Daoy (cell line): Measurements from ENCODE around the gene RSPO3. TPM values are rescaled to one million over a fixed set of nuclear protein-coding genes. Genes with fewer than 3 reads are reported as not detected.
A peak's percentile ranks its signal among the peaks of the same experiment; 100 is the strongest.

Experiments
- DNase-seq: peaks from one replicate; pipeline ENCODE4 v3.0.0-alpha.2; 2015; ENCODE audit warnings: low read depth
- total RNA-seq: library from RNA; depleted of rRNA; stranded (reverse); fragments of >200 nt; shearing (Covaris generic); gene quantifications from 2 replicates; pipeline ENCODE4 v1.2.3, GENCODE V29; 2014

The RSPO3 gene
- total RNA-seq, 1 experiment from 2014 or later, result not detected

DNA sequence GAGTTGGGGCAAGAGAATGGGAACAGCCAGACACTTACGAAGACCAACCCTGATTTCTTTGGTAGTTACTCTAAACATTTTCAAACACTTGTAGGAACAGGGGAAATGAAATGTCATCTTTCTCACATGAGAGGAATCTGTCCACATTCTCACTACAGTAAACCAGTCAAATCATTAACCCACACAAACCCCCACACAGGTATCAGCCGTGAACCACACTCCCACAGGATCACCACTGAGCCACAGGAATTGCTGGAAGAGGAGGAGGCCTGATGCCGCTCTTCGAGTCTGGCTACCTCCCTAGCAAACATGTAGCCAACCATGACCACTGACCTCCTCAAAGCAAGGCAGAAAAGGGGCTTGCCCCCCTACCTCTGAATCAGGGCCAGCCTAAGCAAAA, 6.9 kb upstream of the RSPO3 start:
- DNase-seq, result no peak

DNA sequence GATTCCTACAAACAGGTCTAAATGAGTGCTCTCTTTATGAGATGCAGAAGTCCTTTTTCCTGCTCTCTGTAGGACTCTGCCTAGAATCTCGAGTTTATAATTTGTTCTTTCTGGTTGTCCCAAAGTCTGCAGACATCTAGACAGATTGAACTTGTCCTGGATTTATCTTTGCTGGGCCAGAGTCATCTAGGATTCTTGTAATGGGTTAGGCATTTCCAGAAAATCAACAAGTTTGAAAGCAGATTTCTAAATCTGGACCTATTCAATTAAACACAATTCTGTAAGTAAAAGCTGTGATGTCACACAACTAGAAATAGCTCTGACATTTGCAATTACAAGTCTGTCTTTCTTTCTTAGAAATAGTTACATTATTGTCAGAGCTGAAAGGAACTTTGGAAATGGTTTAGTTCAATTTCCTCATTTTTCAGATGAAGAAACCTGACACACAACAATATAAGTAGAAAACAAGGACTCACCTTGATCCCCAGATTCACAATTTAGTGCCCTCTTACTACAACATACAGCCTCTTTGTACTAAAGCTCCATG, 4.2 kb upstream of the RSPO3 start:
- no peak for DNase-seq

DNA sequence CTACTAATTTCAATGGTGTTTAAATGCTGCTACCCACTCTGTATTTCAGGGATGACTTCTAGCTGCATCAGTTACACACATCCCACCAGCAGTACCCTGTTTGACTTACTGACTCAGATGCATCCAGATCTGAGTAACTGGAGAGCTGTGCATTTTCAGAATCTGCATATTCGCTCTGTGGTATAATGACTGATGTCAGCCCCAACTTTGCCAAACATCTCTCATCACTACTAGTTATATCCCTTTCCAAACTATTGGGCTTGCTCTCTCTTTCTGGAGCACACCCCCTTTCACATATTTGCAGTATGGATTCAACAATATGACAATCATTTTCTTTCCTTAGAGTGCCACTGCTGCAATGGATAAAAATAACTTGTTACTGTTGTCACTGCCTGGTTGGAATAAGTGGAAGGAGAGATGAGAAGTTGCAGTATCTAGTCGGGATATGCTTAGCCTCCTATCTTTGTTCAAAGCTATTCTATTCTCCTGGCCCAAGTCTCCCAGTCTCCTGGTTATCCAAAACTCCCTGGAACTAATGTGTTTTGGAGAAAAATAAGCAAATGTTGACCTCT, 3.3 kb upstream of the RSPO3 start:
- no peak for DNase-seq

DNA sequence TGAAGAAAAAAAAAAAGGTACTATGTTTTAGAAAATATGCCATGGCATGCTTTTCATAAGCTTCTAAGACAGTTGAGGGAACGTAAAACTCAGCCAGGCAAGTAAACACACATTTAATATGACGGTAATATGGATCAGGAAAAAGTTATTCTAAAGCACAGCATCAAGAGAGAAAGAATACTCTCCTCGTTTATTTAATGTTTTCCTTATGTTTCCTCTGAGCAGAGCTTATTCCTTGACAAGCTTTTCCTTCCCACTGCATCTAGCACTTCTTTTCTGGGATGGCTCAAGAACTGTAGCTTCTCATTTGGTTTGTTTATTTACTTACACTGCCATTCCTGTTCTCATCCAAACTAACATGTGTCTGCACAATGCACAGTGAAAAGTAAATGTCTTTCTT, 2.7 kb upstream of the RSPO3 start:
- no peak for DNase-seq

DNA sequence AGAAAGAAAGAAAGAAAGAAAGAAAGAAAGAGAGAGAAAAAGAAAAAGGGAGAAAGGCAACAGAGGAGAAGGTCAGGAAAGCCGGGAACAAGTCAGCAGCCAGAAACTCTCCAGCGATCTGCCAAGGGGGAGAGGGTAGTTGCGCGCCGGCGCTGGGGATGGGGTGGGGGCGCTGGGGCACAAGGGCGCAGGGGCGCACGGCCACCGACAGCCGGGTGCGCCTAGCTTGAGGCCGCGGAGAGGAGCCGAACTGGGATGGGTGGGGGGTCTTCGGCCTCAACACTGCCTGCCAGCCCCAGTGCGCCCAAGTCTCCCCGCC, 533 bp upstream of the RSPO3 start:
- no peak for DNase-seq

DNA sequence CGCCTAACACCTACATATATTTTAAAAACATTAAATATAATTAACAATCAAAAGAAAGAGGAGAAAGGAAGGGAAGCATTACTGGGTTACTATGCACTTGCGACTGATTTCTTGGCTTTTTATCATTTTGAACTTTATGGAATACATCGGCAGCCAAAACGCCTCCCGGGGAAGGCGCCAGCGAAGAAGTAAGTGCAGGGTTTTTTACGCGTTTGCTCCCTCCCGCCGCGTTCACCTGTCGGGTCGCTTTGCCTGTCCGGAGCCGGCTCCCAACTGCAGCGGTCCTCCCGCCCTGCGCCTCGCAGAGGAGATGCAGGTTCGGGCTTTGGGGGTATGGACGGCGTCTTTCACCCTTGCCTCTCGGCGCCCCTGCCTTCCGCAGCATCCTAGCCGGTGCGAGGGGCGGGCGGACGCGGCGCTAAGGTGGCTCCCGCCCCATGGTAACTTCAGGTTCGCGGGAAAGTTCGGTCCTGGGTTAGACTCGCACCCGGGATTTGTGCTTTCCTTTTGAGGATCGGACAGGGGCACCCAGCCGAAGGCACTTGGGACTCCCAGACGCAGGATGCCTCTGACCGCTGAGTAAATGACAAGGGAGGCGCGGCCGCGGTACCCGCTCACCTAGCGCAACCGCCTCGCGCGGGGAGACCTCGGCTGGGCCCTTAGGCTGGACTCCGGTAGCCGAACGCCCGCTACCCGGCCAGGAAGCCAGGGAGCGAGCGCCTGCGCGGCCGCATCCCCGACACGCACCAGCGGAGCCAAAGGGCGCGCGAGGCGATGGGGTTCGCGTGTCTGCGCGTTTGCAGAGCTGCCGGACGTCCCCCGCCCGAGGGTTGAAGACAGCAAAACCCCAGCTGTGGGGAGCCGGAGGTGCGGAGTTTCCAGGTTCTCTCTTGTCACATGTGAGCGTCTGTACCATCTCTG, 891 bp downstream of the RSPO3 start:
- DNase-seq, result peak; percentile 19

DNA sequence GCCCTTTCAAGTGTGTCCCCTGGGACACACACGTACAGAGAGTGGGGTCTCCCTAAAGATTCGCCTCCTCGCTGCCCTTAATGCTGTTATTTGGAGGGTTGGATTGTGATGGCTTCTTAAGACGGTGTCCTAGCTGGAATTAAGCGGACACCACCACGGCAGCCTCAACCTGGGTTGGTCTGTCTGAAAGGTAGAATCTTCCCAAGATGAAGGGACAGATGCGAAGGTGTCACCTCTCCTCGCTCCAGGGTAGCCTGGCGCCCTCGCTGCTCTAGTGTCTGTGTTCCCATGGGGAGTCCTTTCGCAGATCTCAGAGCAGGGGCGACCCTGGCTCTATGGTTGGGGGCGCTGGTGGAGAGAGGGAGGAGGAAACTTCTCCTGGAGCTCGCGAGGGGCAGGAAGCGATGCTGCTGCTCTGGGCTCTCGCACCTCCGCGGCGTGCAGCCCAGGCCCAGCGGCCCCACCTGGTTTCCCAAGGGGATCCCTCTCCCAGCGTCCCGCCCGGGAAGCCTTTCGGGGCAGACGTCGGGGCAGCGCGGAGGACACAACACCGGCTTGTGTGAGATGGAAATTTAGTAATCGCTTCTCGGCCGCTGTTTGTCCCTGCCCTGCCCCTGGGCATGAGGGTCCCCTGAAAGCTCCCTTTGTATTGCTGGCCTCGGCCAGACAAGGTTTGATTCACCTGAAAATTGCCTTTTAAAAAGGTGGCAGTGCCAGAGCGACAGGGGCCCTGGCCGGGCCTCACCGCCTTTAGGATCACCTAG, 1.7 kb downstream of the RSPO3 start:
- peak; percentile 4 for DNase-seq

DNA sequence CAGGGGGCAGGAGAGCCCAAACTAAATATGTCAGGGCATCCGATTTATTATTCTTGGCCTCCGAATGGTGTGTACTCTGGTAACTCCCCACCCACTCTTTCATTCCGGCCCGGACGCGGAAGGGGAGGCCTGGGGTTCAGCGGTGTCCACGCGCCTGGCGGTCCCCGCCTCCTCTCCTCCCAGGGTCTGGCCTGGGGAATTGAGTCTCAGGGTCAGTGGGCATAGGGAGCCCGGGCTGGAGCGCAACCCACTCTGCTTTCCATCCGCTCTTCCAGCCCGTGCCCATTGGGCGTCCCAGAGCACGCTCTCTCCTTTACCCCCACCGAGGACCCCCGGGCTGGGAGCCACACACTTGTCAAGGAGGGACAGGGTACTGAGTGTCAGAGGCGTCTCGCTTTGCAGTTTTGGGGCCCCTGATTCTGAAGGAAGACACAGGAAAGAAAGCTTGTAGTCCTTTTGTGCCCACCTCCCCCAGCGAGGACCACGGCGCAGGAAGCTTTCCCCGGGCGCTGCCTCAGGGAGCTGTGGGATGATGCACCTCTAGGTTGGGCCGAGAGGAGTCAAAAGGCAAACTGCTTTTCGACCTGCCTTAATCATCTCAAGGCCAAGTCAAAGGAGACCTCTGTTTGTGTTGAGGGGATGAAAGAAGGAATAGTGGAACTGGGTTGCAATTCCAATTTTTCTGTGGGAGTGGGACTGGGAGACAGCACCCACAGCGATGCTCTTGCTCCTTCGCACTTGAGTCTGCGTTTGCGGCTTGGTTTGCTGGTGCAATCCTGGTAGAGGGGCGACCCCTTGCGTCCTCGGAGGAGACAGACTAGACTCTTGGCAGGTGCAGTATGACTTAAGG, 2.5 kb downstream of the RSPO3 start:
- peak; percentile 83 for DNase-seq

DNA sequence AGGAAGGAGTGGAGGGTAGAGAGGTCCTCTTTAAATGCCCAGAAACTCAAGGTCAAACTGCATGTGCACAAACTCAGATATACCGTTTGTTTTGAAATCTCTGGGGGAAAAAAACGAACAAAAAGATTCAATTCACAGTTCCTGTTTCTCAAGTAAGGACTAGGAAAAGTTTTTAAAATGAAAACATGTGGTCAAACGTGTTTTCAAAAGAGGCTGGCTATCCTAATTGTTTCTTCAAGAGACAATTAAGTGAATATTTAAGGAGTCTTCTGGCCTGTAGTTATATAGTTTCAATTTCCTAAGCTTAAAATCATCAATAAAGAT, 3.1 kb downstream of the RSPO3 start:
- DNase-seq, result no peak

DNA sequence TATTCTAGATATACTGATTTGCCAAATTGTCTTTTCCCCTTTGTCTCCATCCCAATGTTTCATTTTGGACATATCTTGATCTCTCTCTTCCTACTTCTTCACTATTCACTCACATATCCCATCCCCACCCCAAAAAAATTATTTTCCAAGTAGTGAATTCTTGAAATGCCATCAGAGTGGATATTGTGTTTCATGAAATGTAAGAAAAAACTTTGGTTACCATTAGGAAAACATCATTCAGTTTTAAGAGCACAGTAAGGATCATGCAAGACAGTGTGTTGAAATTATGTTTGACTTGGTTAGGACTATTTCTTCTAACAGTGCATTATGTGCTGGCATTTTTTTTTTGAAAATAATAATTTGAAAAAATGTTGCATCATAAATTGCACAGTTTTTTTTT, 5.7 kb downstream of the RSPO3 start:
- DNase-seq, result no peak

DNA sequence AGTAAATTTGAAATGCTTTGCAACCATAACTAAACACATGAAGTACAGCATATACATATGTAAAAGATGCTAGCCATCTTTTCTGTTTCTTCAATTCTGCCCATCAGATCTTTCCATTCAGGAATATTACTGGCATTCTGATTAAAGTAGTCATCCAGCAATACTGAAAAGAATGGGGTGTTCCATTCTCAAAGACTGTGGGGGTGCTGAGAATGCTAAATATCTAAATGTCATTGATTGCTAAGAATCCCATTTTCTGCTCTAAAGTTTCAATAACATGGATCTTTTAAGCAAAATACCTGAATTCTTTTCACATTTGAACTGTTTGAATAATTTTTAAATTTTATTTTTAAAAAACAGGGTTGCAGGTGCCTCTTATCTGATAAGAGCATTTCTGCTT, 6.2 kb downstream of the RSPO3 start:
- no peak for DNase-seq

DNA sequence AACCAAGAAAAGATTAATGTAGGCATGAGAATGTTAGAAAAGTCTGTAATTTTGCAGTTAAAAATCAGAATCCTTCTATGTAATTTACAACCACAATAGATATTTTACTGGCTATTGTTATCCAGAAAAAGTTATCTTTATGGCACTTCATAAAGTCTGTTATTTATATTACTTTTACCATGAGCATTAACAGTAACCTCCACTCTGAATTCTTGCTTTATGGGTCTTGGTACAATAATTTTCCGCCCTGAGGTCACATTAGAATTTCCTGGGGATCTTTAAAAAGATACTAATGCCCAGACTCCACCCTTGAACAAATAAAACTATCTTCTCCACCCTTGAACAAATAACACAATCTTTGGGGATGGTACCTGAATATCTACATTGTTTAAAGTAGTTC, 9.6 kb downstream of the RSPO3 start:
- DNase-seq, result no peak

DNA sequence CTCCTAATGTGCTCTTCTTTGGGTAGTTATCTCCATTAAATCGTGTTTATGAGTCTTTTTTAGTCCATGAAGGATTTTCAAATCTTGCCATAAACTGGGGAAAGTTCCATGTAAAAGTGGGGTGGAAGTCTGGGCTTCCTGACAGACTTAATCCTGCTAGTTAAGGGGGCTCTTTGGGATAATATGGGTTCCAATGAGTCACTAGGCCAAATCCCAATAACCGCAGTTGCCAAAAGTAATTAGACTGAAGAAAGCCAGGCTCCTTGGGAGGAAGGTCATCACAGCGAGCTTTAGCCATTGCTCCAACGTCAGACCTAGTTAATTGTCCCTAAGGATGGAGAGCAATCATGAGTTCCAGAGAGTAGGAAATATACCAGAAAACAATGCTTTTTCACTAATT, 10.8 kb downstream of the RSPO3 start:
- no peak for DNase-seq

DNA sequence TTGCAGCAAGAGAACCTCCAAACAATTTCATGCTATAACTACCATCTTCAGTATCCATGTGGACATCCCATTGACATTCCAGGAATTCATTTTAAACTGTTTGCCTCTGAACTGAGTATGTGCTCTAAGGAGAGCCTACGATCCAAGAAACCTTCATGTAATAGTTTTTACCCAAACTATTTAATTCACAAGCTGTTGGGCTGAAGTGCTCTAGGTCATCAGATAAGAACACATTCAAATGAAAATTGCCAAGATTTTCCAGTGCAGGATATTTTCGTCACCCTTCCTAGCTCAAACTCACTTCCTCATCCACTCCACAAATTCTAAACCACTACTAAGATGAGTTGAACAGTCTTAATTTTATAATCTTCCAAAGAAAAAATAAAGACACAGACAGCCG, 12.8 kb downstream of the RSPO3 start:
- no peak for DNase-seq

DNA sequence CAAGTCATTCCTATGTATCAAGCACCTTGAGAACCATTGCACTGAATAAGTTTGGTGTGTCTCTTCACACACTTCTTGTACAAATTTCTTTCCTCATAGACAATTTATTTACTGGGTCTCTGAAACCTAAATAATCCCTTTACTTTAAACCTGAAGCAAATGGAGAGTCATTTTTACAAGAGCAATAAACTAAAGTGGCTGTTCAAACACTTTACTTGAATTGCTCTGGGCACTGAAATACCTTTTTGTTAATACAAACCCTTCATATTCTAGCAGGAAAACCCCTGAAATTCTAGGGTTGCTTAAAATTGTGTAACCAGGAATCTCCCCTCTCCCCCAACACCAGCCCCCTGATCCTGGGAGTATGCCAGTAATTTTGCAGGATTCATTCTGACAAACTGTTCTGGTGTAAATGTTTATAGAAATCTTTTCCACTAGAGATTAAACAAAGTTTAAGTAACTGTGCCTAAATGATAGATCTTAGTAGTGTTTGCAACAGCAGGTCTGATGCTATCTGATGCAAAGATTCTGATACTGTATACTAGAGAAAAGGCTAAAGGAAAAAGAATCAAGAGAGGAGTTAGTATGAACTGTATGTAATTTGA, 13.4 kb downstream of the RSPO3 start:
- DNase-seq, result no peak

DNA sequence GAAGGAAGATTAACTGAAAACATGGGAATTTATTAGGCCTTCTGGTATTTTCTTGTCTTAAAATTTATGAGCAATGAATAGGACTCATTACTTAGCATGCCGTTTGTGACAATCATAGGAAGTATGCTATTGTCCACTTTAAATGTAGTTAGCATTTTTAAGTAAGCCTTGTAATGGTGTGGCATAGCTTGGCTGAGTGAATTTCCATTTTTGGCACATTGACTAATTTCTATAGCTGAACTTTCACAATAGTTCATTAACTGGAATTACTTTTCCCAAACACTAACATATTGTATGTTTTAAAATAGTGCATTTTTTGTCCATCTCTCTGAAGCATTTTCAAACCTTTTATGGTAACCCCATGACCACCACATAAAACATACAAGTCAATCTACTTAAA, 15.7 kb downstream of the RSPO3 start:
- DNase-seq, result no peak

DNA sequence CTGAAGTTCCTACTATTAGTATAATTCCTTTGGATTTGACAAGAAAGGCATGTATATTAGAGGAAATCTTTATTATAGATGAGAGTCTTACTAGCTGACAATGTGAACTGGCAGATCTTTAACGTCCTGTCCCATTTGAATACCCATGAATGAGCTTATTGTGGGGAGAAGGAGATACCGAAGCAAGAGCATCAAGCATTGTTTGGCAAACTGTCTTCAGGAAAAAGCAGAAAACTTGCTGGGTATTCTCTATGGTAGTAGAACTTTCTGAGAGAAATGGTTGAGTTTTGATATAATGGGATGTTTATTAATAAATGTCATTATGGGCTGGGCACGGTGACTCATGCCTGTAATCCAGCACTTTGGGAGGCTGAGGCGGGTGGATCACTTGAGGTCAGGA, 18.3 kb downstream of the RSPO3 start:
- DNase-seq, result no peak

DNA sequence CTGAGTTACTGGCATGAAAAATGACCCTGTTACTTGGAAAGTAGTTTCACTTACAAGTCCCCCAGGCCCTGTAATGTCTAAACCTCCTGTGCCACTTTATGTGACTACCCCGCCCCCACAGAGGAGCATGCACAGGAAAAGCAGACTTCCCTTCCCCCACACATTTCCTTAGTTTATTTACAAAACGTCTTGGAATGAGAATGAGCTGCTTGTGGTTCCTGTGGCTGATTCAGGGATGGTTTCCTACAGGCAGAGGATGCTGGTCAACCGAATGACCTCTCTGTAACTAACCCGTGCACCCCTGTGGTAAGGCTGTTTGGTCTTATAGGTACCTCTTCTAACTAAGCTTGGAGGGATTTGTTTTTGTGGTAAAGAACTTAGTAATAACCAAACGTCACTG, 28.5 kb downstream of the RSPO3 start:
- peak; percentile 83 for DNase-seq

DNA sequence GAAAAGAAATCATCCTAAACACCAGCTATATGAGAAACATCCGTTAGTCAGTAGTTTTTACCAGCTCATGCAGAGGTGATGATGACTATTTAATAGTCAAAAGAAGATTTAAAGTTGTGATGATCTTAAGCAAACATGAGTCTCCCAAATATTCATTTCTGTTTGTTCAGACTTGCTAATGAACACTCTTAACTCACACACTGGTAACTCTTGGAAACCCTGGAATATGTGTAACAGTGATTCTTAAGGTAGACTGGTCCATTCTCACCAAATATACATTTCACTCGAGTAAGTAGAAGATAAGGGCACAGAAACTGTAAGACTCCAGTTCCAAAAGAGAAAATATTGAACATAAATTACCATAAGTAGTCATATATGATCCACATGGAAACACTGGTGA, 29.1 kb downstream of the RSPO3 start:
- no peak for DNase-seq

DNA sequence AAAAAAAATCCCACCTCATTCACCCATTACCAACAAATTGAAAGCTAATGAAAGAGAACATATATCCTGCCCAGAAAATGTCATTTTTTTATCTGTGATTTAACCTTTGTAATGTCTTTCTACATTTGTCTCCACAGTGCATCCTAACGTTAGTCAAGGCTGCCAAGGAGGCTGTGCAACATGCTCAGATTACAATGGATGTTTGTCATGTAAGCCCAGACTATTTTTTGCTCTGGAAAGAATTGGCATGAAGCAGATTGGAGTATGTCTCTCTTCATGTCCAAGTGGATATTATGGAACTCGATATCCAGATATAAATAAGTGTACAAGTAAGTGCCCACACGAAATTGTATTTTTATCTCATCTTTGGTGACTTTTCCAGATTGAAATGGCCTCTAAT, 30.0 kb downstream of the RSPO3 start:
- DNase-seq, result no peak

DNA sequence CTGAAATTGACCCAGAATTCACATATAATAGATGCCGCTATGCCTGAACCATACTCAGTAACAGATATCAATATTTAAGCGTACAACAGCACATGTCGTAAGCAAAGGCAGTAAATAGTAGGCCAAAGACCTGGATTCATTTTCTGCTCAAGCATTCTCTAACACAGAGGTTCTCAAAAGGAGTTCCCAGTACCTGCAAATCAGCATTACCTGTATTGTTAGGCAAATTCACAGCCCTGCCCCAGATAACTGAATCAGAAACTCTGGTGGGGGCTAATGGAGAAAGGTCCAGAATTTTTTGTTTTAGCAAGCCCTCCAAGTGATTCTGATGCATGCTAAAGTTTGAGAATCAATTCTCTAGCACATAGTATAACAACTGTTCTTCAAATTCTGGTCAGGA, 36.0 kb downstream of the RSPO3 start:
- DNase-seq, result no peak

DNA sequence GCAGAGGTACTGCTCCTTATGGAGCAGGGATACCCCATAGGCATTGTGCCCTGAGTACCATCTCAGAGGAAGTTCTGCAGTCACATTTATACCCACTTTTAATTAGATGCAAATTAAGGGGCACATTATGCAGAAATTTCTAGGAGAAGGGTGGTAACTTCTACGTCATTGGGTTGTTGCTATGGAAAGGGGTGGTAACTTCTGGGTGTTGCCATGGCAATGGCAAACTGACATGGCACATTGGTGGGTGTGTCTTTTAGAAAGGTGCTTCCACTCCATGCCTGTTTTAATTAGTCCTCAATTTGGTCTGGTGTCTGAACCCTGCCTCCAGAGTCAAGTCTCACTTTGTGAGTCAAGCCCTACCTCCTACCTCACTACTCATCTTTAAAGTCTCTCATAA, 42.0 kb downstream of the RSPO3 start:
- no peak for DNase-seq
